NCI-H128 (cell line): ENCODE data around the gene DNAJC16.

Experiments used
- DNase-seq: peaks from one replicate; lab custom pipeline; 2025; ENCODE audit not compliant: unreplicated experiment; lab: John Stamatoyannopoulos, UW

Gene DNAJC16

GRCh38 chr1:15531682-15532081 lies 5.0 kb downstream of the DNAJC16 start:
- DNase-seq: no peak

- no peak for DNase-seq
Observed at GRCh38 chr1:15538771-15539170, 12.1 kb downstream of the DNAJC16 start.

GRCh38 chr1:15540186-15540585 lies 13.5 kb downstream of the DNAJC16 start:
- DNase-seq: no peak

GRCh38 chr1:15541231-15541792 lies 14.7 kb downstream of the DNAJC16 start:
- no peak for DNase-seq

DNA sequence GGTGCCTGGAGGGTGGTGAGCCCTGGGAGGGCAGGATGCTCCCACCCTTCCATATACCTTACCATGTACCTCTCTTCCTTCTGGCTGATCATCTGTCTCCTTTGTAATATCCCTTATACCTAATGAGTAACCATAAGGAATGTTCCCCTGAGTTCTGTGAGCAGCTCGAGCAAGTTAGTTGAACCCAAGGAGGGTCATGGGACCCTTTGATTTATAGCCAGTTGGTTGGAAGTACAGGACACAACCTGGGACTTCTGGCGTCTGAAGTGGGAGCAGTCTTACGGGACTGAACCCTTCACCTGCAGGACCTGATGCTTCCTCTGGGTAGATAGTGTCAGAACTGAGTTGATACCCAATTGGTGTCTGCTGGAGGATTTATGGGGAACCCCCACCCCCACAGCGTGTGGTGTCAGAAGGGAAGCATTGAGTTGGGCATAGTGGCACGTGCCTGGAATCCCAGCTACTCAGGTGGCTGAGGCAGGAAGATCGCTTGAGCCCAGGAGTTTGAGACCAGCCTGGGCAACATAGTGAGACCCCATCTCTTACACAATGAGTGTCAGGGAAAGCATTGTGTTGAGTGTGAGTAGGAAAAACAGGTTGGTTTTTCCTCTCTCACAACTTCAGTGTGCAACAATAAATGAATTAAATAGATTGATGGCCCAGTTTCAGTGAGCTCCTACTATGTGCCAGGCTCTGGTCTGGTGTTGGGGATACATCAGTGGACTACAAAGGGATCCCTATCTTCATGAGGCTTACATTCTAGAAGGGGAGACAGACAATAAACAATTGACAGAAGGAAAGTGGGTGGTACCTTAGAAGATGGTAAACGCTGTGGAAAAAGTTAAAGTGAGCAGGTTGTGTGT lies 16.0 kb downstream of the DNAJC16 start:
- no peak for DNase-seq

- DNase-seq: no peak
Observed at GRCh38 chr1:15543251-15543588, 16.6 kb downstream of the DNAJC16 start.

GRCh38 chr1:15543589-15544568 lies 17.2 kb downstream of the DNAJC16 start:
- no peak for DNase-seq

DNA sequence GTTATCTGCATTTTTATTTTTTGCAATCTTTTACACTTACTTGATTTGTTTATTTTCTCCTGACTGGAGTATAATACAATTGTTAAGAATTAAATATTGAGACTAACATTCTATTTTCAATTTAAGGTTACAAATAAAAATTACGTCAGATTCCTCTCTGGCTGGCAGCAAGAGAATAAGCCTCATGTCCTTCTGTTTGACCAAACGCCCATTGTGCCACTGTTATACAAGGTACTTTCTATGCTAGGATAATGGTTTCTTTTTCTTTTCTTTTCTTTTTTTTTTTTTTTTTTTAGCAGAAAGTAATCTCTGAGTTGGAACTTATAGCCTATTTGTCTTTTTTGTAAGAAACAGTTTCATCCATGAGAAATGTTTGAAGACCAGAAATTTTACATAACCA lies 20.0 kb downstream of the DNAJC16 start:
- no peak for DNase-seq

GRCh38 chr1:15550573-15550972 lies 23.9 kb downstream of the DNAJC16 start:
- no peak for DNase-seq

DNA sequence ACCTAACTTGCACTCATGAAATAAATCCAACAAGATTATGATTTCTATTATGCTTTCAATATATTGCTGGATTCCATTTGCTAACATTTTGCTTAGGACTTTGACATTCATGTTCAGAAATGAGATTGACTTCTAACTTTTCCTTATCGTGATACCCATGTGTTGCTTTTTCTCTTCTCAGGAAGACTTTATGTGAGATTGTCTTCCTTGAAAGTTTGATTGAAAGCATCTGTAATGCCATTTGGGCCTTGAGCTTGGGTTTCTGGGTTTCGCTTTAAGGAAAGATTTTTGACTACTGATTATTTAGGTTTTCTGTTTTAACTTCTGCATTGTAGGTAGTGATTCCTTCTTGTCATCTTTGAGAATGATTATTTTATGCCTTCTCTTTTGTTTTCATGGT lies 30.4 kb downstream of the DNAJC16 start:
- no peak for DNase-seq

GRCh38 chr1:15557594-15557993 lies 30.9 kb downstream of the DNAJC16 start:
- DNase-seq: no peak

DNA sequence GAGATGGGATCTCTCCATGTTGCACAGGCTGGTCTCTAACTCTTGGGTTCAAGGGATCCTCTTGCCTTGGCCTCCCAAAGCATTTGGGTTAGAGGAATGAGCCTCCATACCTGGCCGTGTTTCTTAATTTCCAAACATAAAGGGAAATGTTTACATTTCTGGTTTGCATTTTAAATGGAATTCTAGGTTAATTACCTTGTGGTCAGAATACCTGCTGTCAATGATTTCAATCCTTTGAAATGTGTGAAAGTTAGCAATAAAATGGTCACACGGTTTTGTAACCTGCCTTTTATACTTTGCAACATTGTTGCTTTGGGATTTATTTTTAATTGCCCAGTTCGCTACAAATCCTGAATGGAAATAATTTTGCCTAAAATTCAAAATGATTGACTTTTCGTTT lies 31.9 kb downstream of the DNAJC16 start:
- no peak for DNase-seq

- no peak for DNase-seq
Observed at GRCh38 chr1:15559189-15559810, 32.7 kb downstream of the DNAJC16 start.

GRCh38 chr1:15568387-15569073 lies 41.9 kb downstream of the DNAJC16 start:
- DNase-seq: no peak

DNA sequence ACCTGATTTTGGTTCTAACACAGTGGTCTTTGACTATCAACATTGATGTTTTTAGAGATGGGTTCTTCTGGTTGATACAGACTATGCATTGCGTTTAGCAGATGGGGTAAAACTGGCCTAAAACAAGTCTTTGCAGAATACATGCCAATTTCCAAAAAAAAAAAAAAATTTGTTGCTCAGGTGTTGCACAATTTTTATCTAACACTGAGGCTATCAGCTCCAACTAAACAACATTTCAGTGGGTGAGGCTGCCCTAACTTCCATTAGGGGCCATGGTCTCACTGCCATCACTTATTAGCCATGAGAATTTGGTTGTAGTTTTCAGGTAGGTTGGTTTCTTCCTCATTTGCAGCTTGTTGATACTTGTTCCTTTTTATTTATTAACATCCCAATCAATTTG lies 44.2 kb downstream of the DNAJC16 start:
- DNase-seq: no peak

DNA sequence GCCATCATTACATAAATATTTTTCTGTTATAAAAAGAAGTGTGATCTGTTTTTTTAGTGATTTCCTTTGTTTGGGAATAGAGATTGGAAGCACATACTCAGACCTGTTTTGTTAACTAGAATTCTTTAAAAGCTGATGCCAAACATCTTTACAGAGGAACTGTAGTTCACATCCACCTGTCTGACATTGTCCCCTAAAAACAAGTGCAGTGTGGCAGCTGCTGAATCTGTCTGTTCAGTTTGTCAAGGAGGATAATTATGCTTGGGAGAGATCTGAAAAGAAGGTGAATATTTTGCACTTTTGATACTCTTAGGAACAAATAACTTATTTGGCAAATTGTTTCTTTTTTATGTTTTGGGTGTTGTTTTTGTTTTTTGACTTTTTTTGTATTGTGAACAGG lies 44.6 kb downstream of the DNAJC16 start:
- DNase-seq: no peak

DNA sequence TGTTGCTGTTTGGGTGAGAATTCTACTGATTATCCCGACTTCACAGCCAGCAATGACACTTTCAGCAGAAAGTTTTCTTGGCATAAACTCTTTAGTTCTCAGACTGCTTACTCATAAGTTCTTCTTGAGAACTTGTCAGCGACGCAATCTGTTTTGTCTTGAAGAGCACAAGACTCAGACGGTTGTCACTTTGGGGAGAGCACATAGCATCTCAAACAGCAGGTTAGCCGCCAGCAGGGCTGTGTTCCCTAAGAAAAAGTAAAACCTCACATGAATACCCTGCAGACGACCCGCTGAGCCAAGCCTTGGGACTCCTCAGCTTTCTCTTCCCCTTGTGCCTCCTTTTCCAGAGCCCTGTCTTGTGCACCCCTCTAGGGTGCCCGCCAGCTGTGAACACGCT lies 46.8 kb downstream of the DNAJC16 start:
- DNase-seq: no peak

- no peak for DNase-seq
Observed at GRCh38 chr1:15574741-15575140, 48.1 kb downstream of the DNAJC16 start.

GRCh38 chr1:15575549-15576150 lies 49.0 kb downstream of the DNAJC16 start:
- DNase-seq: no peak

GRCh38 chr1:15577691-15578090 lies 51.0 kb downstream of the DNAJC16 start:
- DNase-seq: no peak
